Measurements from ENCODE around the gene NKG7. TPM values are rescaled to one million over a fixed set of nuclear protein-coding genes. Genes with fewer than 3 reads are reported as not detected.

The NKG7 gene
- total RNA-seq, 1 donor from 2014 or later, result not detected

DNA sequence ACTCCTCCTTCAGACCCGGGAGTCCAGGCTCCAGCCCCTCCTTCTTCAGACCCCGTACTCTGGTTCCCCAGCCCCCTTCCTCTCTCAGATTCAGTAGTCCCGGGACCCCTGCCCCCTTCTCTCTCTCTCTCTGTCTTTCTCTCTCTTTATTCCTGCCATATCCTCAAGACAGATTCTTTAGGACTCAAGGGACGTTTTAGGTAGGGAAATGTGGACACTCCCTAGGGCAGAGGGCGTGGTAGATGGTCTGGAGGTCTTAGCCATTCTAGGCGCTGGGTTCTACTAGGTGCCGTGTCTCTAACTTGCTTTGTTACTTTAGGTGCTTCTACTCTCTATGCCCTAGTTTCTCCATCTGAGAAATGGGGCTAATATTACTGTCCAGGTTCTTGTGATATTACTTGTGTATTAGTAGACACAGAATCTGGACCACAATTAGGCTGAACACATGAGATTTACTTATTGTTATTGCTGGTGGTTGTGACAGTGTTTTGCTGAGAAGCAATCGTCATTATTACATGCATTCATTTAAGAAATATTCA, 18.7 kb upstream of the NKG7 start:
- no peak for DNase-seq (ENCODE audit: low read depth)

DNA sequence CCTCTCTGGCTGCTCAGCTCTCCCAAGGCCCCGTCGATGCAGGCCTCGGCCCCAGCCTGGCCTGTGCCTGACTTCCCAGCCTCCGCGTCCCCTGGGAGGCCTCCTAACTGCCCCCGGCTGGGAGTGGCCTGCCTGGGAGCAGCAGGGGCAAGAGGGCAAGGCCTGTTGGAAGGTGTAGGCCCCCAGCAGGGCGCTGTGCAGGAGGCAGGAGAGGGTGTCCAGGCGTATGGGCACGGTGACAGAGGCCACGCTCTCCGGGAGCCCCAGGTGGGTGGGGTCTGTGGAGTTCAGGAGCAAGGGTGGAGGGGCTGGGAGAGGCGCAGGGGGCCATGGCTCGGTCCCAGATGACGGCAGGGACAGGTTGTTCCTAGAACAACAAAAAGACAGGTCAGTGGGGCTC, 16.7 kb upstream of the NKG7 start:
- no peak for DNase-seq (ENCODE audit: low read depth)

DNA sequence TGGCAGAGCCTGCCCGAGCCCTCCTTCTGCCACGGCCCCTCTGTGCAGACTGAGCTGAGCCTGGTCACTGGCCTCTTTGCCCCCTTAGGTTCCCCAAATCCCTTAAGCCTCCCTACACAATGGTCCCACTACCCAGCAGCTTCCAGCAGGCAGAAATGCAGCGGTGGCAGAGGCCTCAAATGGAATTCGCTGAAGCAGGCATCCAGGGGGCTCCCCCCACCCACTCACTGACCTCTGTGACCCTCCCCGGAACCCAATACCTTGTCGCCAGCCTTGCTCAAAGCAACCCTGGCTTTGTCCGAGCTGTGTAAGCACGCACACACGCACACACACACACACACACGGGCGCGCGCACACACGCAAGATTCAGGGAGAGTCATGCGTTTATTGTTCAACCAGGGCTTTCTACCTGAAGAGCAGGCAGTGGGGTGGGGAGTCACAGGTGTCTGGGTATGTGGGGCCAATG, 15.5 kb upstream of the NKG7 start, which contains the start of gene LIM2:
LIM2 (minus strand) TSS at position 51 of the 466 bp plus-strand sequence. CDS start 531 bp downstream, outside the sequence.
- DNase-seq (ENCODE audit: low read depth), result no peak

DNA sequence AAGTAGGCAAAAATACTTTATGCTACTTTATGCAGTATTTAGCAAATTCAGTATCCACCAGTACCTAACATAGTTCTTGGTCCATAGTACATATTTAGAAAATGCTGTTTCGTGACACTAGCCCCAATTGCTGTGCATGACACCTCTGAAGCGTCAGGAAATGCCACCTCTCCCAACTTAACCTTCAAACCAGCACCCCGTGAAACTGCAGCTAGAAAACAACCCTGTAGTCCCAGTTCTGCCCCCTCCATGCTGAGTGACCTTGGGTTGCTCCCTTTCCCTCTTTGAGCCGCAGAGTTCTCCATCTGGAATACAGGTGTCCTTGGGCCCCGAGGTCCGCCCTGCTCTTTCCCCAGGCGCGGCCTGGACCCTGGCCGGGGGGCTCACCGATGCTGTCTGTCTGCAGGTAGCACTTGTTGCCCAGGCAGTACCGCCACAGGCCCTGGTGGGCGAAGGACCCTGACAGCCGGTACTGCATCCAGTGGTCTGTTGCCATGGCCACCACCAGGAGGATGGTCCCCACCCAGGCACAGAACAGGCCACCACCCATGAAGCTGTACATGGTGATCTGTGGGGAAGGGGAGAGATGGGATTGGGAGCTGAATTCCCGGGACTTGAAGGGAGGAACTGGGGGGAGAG, 14.5 kb upstream of the NKG7 start:
- DNase-seq (ENCODE audit: low read depth), result no peak

DNA sequence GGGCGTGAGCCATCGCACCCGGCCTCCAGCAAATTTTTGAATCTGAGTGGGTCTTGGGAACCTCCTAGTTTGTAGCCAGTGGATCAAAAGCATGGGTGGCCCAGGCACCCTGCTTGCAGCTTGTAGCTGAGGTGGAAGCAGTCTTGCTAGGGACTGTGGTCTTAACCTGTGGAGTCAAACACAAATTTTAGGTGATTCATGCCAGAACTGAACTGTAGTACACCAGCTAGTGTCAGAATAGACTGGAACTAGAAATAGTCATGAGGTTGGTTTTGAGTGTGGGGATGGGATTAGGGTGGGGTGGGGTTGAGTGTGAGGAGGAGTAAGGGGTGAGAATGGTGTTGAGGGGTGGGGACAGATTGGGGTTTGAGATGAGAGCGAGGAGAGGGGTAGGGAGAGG, 9.6 kb upstream of the NKG7 start:
- no peak for DNase-seq (ENCODE audit: low read depth)

DNA sequence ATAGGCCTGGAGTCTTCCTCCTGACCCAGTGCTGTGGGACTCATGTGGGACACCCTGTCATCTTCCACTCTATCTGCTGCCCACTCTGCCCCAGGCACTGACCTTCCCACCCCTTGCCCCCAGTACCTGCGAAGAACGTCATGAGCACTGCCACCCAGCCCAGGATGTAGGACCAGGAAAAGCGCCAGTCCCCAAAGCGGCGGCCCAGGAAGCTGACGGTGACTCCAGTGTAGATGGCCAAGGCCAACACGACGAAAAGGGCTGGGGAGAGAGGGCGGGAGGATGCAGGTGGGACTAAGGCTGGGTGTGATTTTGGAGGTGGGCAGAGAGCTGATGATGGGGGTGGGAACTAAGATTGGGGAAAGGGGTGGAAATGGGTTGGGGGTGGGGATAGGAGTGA, 7.9 kb upstream of the NKG7 start:
- no peak for DNase-seq (ENCODE audit: low read depth)

DNA sequence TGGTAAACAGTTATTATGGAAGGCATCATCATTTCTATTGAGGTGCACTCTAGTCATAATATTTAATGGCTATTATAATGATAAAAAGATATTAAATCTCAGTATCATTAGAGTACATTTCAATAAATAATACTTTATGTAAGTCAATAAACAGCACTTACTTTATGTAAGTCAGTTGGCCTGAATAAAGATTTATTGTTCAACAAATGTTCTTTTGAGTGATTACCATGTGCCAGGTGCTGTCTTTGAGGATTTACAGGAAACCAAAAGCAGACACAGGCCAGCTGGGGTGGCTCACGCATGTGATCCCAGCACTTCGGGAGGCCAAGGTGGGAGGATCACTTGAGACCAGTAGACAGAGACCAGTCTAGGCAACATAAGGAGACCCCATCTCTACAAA, 5.0 kb upstream of the NKG7 start:
- no peak for DNase-seq (ENCODE audit: low read depth)

DNA sequence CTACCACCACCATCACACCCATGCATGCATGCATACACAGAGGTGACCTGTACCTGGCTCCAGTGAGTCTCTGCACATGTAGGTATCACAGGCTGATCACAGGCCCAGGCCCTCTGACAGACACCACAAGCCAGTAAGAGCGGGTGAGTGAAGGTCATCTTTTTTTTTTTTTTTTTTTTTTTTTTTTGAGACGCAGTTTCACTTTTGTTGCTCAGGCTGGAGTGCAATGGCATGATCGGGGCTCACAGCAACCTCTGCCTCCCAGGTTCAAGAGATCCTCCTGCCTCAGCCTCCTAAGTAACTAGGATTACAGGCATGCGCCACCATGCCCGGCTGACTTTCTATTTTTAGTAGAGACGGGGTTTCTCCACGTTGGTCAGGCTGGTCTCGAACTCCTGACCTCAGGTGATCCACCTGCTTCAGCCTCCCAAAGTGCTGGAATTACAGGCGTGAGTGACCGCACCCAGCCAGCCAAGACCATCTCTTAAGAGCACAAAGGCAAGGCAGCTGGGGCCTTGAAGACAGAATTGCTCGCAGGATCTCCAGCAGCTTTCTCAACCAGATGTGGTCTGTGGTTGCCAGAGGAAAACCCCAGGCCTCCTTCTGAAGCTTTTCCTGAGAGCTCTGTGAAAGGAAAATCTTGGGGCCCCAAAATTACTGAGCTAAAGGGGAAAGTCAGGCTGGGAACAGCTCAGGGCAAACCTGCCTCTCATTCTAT, 3.2 kb upstream of the NKG7 start:
- DNase-seq (ENCODE audit: low read depth), result no peak

DNA sequence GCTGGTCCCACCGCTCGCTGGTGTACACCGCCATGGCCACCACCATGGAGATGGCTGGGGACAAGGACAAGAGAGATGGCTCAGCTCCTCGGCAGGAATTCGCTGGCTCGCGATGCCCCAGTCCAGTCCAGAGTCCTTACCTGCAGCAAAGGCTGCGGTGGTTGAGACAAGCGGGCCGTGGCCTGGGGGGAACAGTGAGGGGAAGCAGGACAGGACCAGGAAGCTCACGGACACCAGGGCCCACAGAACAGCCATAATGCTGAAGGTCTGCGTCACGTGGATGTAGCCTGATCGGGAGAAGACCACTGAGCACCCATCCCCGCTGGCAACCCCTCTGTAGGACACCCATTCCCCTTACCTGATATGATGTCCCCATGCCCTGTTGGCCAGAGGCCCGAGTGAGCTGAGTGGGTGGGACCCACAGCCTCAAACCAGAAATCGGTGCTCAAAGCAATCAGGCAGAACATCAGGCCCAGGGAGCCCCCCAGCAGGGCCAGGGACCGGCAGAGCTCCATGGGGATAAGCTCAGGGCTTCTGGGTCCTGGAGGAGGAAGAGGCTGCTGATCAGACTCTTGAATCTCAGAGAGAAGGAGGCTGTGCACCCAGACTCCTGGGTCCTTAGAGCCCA, 319 bp downstream of the NKG7 start:
- no peak for DNase-seq (ENCODE audit: low read depth)

DNA sequence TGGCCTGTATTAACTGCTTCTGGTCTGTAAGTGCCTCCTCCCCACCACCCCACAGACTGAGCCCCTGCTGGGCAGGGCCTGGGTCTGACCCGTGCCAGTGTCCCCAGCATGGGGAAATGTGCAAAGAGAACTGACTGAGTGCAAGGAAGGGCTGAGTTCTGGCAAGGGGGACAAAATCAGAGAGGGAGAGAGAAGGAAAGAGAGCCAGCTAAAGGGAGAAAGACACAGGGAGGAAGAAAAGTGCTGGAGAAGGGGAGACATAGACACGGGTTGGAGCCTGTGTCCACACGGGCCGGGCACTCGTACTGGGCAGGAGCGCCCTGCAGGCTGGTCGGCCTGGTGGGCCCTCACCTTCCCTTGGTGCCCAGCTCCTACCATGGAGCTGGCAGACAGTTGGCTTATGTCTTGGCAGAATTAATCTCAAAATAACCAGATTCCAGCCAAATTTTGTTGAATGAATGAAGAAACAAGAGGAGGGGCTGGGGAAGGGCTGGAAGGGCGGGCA, 1.2 kb downstream of the NKG7 start:
- no peak for DNase-seq (ENCODE audit: low read depth)

DNA sequence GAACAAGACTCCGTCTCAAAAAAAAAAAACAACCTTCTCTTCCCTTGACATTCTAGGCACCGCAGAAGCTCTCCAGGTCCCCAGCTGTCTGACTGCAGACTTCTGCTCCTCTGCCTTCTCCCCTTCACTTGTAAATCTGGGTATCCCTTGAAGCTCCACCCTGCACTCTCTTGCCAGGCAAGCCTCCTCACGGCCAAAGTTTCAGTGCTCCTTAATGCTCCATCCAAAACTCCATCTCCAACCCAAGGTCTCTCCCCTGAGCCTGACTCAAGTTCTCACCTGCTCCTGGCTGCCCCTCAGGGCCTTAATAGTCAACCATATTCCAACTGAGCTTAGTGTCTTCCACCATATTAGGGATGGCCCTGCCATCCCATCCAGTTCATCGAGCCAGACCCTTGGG, 2.2 kb downstream of the NKG7 start:
- DNase-seq (ENCODE audit: low read depth), result no peak

DNA sequence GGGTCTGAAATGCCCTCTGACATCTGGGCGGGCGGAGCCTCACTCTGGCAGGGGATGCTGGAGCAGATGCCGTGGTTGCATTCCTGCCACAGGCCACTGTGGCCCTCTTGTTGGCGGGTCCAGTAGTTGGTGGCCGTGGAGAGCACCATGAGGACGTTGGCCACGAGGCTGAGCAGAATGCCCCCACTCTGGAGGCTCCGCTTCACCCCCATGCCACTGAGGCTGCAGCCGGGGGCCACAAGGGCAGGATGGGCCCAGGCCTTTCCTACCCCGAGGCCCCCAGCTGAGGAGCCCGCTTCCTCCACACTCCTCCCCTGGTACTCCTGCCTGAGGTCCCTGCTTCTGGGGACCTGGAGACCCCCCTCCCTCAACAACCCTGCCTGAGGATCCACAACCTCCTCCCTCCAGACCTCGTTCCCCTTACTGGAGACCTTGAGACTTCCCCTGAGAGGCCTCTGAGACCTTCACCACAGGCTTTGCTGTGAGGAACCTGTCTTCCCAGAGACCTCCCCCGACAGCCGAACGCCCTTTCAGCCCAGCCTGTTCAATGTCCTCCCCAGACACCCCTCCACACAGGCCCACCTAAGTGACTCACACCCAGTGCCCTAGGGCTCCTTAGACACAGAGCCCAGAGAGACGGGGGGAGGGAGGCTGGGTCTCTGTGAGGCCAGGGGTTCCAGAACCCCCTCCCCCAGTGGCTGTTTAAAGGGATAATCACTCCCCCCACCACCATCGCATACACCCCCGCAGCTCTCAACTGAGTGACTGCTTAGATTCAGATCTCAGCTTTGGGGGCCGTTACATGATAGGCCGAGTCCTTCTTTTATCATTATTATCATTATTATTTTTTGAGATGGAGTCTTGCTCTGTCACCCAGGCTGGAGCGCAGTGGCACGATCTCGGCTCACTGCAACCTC, 3.8 kb downstream of the NKG7 start, which contains the start of gene CLDND2:
CLDND2 (minus strand) TSS at position 638 of the 917 bp plus-strand sequence; CDS start at position 212, 426 bp downstream.
- DNase-seq (ENCODE audit: low read depth), result no peak

DNA sequence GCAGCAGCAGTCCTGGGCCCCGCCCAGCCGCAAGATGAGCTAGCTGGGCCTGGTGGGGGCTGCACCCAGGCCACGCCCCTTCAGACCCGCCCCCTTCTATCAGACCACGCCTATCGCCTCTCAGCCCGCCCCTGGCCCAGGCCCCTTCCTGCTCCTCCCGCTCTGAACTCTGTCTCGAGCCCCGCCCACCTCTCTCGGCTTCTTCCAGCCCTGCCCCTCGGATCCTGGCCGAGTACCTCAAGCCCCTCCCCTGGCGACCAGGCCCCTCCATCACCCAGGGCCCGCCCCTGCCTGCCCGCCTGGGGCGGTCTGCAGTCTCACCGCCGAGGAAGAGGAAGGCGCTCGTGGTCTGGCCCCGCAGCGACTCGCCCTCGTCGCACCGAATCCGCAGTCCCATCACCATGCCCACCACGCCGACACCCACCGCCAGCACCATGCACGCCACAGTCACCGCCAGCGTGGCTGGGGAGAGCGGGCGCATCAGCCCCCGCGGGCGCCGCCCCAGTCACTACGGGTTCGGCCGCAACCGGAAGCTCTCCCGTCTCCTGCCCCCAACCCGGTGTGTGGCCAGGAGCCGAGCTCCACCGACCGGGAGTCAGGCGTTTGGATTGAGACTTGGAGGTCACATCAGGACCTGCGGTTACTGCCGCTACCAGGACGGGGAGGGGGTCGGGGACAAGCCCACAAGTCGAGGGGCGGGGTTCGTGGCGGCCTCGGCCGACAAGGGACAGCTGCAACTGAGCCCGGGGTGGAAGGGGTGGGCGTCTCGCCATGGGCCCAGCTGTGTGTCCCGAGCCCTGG, 4.7 kb downstream of the NKG7 start:
- peak; percentile 98 for DNase-seq (ENCODE audit: low read depth)

DNA sequence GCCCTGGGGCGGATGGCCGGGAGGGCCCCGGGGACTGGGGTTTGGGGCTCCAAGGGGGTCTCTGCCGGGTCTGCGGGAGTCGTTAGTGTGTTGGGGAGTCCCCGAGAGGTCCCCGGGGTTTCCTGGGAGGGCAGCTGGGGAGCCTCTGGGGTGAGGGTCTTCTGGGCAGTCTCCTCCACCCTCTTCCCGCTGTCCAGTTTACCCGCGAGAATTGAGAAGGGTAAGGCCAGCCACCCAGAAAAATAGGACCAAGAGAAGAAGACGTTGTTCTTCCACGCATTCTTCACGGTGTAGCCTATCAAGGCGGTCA, 5.2 kb downstream of the NKG7 start:
- DNase-seq (ENCODE audit: low read depth), result no peak

DNA sequence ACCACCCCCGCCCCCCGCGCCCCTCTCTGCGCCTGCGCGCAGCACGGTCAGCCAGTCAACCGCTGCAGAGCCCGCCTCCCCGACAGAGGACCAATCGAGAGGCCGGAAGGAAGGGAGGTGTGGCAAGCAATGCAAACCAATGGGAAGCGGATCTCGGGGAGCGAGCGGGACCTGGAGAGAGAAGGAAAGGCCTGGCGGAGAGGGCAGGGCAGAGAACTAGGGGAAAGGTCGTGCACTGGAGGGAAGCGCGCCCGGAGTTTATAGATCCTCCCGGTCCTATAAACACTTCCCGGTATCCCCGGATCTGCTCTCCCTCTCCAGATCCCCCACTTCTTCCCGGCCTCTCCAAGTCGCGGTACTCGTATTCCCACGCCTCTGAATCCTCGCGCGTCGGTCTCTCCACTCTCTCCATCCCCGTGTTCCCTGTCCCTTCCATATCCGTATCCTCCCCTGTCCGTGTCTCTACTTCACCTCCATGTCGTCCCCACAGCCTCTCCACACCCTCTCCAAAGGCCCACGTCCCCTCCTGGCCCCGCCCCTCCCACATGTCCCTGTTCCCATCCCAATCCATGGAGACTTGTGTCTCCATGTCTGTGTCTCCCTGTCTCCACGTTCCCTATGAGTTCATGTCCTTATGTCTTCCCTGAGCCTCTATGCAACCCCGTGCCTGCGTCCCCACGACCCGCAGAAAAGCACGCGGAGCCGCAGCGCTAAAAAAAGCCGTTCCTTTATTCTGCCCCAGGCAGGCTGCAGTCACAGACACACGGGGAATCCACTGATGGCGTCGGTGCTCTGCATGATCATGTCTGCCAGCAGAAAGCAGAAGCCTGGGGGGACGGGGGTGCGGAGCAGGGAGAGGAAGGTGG, 5.8 kb downstream of the NKG7 start:
- peak; percentile 99 for DNase-seq (ENCODE audit: low read depth)

DNA sequence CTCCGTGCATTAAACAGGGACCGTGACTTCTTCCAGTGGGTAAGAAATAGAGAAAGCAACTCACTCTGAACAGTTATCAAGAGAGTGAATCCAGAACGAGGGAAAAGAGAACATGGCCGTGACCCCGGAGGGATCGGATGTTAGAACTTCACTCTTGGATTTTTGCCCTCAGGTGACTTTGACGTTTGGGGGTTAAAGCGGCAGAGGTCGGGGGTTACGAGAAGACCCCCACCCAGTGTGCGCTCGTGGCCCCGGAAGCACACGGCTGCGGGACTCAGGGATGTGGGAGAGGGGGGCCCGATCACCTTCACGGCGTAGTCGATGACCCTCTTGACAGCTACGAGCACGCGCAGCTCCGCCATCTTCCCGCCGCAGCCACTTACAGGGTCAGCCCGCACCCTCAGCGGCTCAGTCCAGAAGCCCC, 6.5 kb downstream of the NKG7 start, which contains the start of gene ETFB:
ETFB (minus strand) TSS at position 424 of the 424 bp plus-strand sequence; CDS start at position 362, 62 bp downstream.
- DNase-seq (ENCODE audit: low read depth), result peak; percentile 31

DNA sequence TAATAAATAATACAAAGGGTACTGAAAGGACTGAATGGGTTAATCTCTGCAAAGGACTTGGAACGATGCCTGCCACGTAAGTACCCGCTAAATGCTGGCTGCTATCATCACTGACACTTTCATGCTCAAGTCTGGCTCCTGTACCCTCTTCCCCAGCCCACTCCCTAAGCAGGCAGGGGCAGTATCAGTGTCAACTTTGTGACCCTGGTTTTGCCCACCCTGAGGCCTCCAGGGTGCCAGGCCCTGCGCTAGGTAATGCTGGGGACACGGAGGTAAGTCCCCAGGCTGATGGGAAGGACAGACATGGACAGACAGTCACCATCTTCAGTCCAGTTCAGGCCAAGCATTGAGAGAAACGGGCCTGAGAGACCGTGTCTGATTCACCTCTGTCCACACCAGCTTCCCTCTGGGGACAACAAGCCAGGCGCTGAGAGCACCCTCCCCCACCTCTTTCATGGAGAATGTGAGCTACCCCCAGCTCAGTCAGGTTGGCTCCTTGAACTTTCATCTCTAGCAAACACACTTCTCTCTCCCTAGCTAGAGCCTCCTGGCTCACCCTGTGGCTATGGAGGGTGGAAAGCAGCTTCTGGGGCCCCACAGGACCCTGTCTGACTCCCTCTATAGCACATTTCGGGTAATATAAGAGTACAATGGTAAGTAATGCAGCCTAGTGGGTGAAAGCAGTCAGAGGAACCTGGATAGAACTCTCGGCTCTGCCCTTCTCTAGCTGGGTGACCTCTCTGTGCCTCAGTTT, 7.1 kb downstream of the NKG7 start:
- DNase-seq (ENCODE audit: low read depth), result peak; percentile 42

All from myocyte (in vitro differentiated cells).